Ovary (tissue), 9 donors: ENCODE results near the gene TRNP1. TPM values are rescaled to one million over a fixed set of nuclear protein-coding genes. Genes with fewer than 3 reads are reported as not detected.

Source experiments
- DNase-seq, 5 donors: peaks; one replicate each; pipeline ENCODE4 v3.0.0-alpha.2; 2019 to 2020
- H3K27ac ChIP-seq, 2 donors: fragments of 200-600 bp; one replicate each; pipeline versions ENCODE4 v1.5.1 to v1.8.0; 2019 to 2022
- H3K27me3 ChIP-seq: fragments of 200-600 bp; one replicate; pipeline ENCODE4 v1.8.0; 2022
- H3K36me3 ChIP-seq: fragments of 200-600 bp; sonication (generic); one replicate; pipeline ENCODE4 v1.5.1; 2019
- H3K4me1 ChIP-seq: one replicate; pipeline ENCODE4 v1.8.1; 2013; ENCODE audit warnings: mild to moderate bottlenecking, moderate library complexity; ENCODE audit not compliant: insufficient read depth
- H3K4me3 ChIP-seq: fragments of 200-600 bp; sonication (generic); one replicate; pipeline ENCODE4 v1.5.1; 2017
- H3K9me3 ChIP-seq, 2 donors: fragments of 200-600 bp in 1 of 2; sonication (generic) in 1 of 2; one replicate each; pipeline versions ENCODE4 v1.5.1 to v1.8.1; 2013 to 2019; ENCODE audit warnings: mild to moderate bottlenecking in 1 of 2, moderate library complexity in 1 of 2
- EP300 ChIP-seq: sonication (generic); formaldehyde crosslinking; IDR thresholded peaks from one replicate; pipeline ENCODE4 v1.6.1; 2017; ENCODE audit warnings: antibody characterized with exemption
- POLR2A ChIP-seq: fragments of 450-650 bp; IDR thresholded peaks from one replicate; pipeline ENCODE4 v1.6.1; 2017; ENCODE audit warnings: antibody characterized with exemption, mild to moderate bottlenecking, moderate library complexity
- WGBS, 3 donors: extraction: QIAGEN DNeasy Blood & Tissue Kit in 1 of 3; methylation state at CpG; one replicate each; pipeline versions ENCODE4 v1.1.5 to v1.1.7; 2013 to 2017; 5-methylcytosine and 5-hydroxymethylcytosine counted together
- intact Hi-C, 4 donors: fragments of 100-400 bp; cut with DNase I; formaldehyde crosslinking; loops; one replicate each; pipeline versions ENCODE4 v1.11.0 to v1.15.1; 2022 to 2023
- polyA plus RNA-seq, 2 donors: library from polyadenylated mRNA; stranded (reverse); fragments of 200-250 nt in 1 of 2; fragments of 350-450 nt in 1 of 2; fragmentation: Illumina TruSeq in 1 of 2; extraction: RNeasy Lipid Tissue Mini Kit (QIAGEN cat#74804) in 1 of 2; gene quantifications; one replicate each; pipeline ENCODE4 v1.2.3, GENCODE V29; 2013 to 2014
- total RNA-seq, 7 donors: library from RNA; depleted of rRNA in 2 of 7; stranded (reverse); fragments of >200 nt in 2 of 7; fragmentation: NEBNext Ultra II Directional in 3 of 7; extraction: Animal tissue kit (Norgen Biotek cat#: 25700) in 3 of 7; gene quantifications; one replicate each; pipeline versions ENCODE4 v1.1.0 to v1.2.4, GENCODE V29; 2016 to 2023
- TF ChIP-seq, protein P1 (sequence below), 3 donors: fragments of 450-650 bp in 2 of 3; fragments of 200-600 bp in 1 of 3; IDR thresholded peaks; one replicate each; pipeline versions ENCODE4 v1.5.1 to v1.8.0; 2016 to 2022; ENCODE audit warnings: antibody characterized with exemption in 3 of 3, mild to moderate bottlenecking in 1 of 3
- donor health status: DM: no; HTN: no; CAD: no; lungs with moderate emphysema.
- donor health status: DM: no; HTN: no; CAD: no.
- donor health status: Bipolar disorder and iron deficiency.
- donor health status: DM: yes; HTN: yes; CAD: no.
- donor health status: DM: no; HTN: no; CAD: no.
- donor health status: DM: yes; HTN: yes; CAD: no.

TRNP1 gene
- total and polyA plus RNA-seq, 9 donors = 0.25 to 23.8 (median 4.2) TPM

DNA sequence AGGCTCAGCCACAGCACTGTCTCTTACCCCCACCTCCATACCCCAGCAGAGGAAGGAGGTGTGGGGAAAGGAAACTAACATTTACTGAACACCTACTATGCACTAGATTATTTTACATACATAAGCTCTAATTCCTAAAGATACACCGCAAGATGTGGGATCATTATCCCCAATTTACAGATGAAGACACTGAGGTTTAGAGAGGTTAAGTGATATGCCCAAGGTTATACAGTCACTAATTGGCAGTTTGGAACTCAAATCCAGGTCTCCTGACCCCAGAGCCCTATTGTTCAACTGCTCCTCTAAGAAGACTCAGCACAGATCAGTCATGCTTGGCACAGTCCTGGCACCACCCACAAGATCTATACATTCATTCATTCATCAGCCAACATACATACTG is 22.9 kb downstream of the TRNP1 start:
- Histone ChIP-seq H3K4me3 (no peak overlapping the region), H3K9me3 (no peaks in the 10 kb centered on the region), H3K4me1 (peaks cover 1% of the 10 kb centered on the region), H3K27ac (no peak overlapping the region), H3K27me3 (no peaks in the 10 kb centered on the region), H3K36me3 (no peaks in the 10 kb centered on the region)
- TF ChIP-seq POLR2A = no peak
- no peak for TF ChIP-seq EP300
- TF ChIP-seq, protein P1, sequence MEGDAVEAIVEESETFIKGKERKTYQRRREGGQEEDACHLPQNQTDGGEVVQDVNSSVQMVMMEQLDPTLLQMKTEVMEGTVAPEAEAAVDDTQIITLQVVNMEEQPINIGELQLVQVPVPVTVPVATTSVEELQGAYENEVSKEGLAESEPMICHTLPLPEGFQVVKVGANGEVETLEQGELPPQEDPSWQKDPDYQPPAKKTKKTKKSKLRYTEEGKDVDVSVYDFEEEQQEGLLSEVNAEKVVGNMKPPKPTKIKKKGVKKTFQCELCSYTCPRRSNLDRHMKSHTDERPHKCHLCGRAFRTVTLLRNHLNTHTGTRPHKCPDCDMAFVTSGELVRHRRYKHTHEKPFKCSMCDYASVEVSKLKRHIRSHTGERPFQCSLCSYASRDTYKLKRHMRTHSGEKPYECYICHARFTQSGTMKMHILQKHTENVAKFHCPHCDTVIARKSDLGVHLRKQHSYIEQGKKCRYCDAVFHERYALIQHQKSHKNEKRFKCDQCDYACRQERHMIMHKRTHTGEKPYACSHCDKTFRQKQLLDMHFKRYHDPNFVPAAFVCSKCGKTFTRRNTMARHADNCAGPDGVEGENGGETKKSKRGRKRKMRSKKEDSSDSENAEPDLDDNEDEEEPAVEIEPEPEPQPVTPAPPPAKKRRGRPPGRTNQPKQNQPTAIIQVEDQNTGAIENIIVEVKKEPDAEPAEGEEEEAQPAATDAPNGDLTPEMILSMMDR (IDR thresholded peaks at IDR 0.05) = no peak
- intact Hi-C loops = no loop called here
- no peak for DNase-seq
- WGBS, 3 donors = 94 to 98% (median 94%) methylated on average over 1 of the region's 1 CpG

DNA sequence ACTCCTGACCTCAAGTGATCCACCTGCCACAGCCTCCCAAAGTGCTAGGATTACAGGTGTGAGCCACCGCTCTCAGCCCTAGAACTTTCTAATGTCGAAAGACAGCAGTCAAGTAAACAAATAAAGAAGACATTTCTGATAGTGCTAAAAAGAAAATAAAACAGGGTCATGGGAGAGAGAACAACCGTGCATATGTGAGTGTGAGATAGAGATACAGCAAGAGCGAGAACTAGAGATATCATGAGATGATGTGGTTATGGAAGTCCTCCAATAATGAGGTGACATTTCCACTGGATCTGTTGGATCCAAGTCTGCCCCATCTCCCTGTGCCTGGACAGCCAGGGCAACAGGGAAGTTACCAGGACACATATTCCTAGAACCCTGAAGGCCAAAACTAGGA is 23.7 kb downstream of the TRNP1 start:
- intact Hi-C loops = no loop called here
- TF ChIP-seq, protein P1 (IDR thresholded peaks at IDR 0.05) = no peak
- TF ChIP-seq EP300 (no peak), POLR2A (no peak)
- Histone ChIP-seq H3K4me1 (peaks cover 2% of the 10 kb centered on the region), H3K9me3 (no peaks in the 10 kb centered on the region), H3K4me3 (no peak overlapping the region), H3K27me3 (no peaks in the 10 kb centered on the region), H3K27ac (no peak overlapping the region), H3K36me3 (no peaks in the 10 kb centered on the region)
- no peak for DNase-seq
- WGBS, 3 donors = 82 to 87% (median 83%) methylated on average over 4 of the region's 4 CpGs

DNA sequence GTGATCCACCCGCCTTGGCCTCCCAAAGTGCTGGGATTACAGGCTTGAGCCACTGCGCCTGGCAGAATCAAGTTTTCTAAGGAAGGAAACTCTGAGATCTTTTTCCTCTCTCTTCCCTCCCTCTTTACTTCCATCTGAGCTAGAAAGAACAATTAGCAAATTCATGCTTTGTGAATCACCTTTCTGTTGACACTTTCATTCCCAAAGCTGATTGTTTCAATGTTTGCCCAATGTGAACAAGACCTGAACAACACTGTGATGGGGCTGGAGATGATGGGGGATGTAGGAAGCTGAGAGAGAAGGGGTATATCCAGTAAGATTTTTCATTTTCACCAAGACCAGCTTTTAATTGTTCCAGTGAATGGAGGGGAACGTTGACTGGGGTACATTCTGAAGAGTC is 24.8 kb downstream of the TRNP1 start:
- intact Hi-C loops = no loop called here
- TF ChIP-seq, protein P1 (IDR thresholded peaks at IDR 0.05) = no peak
- TF ChIP-seq EP300 = no peak
- no peak for TF ChIP-seq POLR2A
- Histone ChIP-seq H3K27me3 (no peaks in the 10 kb centered on the region), H3K9me3 (no peaks in the 10 kb centered on the region), H3K36me3 (no peaks in the 10 kb centered on the region), H3K4me3 (no peak overlapping the region), H3K4me1 (peaks cover 2% of the 10 kb centered on the region), H3K27ac (no peak overlapping the region)
- DNase-seq = no peak
- 80 to 86% (median 81%) methylated on average over 3 of the region's 3 CpGs for WGBS, 3 donors

DNA sequence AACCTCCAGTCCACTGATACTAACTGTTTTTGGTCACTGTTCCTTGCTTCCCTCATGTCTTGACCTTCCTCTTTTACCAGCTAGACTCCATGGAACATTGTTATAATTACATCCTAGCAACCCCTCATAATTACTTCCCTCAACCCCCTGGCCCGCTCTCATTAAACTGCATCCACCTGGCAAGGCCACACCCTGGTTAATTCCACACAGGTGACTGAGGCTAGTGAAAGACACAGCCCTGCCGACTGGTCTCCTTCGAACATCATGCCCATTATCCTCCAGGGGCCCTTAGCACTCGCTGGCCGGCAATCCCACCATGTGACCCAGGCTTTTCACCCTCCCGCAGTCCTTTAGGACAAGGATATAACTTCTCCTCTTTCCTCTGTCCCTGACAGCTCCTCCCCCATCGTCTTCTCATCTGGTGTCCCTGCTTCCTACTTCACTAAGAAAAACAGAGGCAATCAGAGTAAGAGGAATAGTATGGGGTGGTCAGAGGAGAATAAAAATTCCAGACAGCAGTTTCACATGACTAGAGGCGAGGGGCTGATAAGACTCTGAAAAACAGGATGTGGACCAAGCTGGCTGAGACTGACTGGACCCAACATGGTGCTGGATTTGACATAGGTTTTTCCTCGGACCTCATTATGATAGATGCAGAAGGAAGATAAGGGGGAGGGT is 28.0 kb downstream of the TRNP1 start:
- H3K36me3 ChIP-seq = no peaks in the 10 kb centered on the region
- intact Hi-C loops = no loop called here
- H3K4me1 ChIP-seq = peaks cover 2% of the 10 kb centered on the region
- H3K4me3 ChIP-seq = no peak overlapping the region
- no peak for DNase-seq
- TF ChIP-seq POLR2A (no peak), EP300 (no peak)
- TF ChIP-seq, protein P1 (IDR thresholded peaks at IDR 0.05) = no peak
- H3K27ac ChIP-seq = no peak overlapping the region
- 28 to 42% (median 31%) methylated on average over 9 of the region's 9 CpGs for WGBS, 3 donors
- no peaks in the 10 kb centered on the region for H3K9me3 ChIP-seq
- no peaks in the 10 kb centered on the region for H3K27me3 ChIP-seq
